Stimulated activated naive CD4-positive, alpha-beta T cell treated with Interleukin-2 at 50 U/mL for 16 hours (primary cell): Measurements from ENCODE around the gene RBBP8NL.

ENCODE experiments used
- DNase-seq: peaks from one replicate; lab custom pipeline; 2025; lab: John Stamatoyannopoulos, UW

RBBP8NL gene

DNA sequence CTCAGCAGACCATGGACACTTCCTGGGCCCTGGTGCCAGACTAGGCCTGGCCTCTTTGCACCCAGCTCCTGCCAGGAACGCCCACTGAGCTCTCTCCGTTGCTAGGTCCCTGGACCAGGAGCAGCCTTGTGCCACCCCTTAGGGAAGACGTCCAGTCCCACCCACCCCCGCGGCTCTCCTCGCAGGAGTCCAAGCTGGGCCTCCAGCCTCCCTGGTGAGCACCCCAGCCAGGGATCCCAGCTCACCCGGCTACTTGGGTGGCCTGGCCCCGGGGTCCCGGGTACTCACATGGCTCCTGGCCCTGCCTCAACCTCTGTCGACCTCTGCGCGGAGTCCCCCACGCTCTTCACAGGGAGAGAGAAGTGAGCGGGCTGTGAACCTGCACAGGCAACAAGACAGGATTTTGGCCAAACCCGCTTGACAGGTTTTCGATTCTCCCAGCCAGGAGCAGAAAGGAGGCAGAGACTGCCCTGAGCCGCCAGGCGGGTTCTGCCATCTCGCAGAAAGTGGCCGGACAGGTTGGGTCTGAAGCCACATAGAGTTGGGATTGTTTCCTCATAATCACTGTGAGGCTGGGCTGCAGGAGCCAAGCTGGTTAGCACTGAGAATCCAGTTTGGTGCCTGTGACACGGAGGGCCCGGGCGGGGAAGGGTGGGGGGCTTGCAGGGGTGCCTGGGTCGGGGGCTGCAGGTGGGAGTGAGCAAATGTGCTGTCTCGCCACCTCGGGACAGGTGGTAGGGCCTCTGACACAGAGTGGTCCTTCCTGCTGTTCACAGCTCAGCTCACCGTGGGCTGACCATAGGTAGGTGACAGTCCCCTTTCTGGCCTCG is at the start of gene RBBP8NL:
RBBP8NL (minus strand) TSS at position 368 of the 830 bp plus-strand sequence. CDS start 7,892 bp downstream, outside the sequence.
- DNase-seq: no peak

DNA sequence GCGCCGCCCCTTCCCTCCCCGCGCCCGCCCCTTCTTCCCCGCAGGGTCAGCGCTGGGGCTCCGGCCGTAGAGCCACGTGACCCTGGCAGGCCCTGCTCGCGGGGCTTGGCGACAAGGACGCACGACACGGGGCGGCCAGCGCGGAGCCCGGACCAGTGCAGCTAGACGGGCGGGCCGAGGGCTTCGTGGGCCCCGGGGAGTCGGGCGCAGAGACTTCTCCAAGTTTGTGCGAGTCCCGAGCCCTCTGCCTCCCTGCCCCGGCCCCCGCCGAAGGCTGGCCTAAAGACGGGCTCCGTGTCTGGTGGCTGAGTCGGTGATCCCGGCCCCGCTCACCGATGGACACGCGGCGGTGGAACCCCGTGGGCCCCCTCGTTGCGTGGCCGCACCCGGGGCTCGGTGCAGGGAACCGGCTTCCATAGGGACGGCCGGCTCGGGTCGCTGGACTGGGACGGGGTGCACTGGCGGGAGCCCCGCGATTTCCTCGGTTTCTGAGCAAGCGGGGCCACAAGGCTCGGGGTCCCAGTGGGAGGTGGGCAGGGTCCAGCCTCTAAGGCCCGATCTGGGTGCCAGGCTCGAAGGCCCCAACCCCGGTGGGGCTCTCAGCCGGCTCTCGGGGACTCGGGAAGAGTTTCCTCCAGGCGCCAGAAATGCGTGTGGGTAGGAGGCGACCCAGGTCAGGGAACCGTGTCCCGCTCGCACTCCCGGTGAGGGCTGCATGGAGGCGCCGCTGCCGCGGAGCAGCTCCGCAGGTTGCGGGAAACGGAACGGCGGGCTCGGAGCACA is 48.9 kb upstream of the RBBP8NL start:
- no peak for DNase-seq

DNA sequence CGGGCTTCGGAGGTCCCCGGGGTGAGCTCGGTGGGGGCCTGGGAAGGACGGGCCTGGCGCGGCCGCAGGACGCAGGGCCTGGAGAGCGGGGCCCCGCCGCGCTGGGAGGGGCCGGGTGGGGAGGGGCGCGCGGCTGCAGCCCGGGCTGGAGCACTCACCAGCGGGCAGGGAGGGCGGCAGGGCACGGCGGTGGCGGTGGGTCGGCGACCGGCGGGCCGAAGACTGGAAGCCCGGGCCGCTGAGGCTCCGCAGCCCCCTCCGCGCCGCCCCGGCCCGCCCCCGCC is 48.4 kb upstream of the RBBP8NL start, which contains the start of gene GATA5:
GATA5 (minus strand) TSS at position 224 of the 284 bp plus-strand sequence. CDS start 474 bp downstream, outside the sequence.
- DNase-seq: no peak

DNA sequence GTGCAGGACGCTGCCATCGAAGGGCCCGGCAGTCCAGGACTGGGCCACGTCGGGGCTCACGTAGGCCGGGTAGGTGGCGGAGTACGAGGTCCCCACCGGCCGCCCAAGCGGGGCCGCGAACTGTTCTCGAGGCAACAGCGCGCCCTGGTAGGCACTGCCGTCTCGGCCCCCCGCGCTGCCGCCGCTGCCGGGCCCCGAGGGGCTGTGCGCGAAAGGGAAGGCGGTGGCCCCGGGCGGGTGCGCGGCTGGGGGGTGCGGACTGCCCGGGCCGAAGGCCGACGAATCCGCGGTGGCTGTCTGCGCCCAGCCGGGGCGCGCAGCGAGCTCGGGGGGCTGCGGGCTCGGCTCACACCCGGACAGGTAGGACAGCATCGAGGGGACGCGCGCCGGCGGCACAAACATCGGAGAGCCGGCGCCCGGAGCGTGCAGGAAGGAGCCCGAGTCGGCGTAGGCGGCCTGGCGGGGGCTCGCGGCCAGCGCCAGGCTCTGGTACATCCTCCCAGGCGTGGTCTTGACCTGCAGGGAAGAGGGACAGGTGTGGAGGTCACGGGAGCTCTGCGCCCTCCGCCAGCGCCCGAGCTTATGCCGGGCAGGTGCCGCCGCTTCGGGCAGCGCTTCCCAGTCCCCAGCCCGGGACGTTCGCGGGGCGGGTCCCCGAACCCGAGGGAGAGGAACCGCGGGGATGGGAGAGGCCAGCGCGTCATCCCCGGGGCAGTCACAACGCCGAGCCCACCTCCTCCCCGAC is 47.9 kb upstream of the RBBP8NL start:
- DNase-seq: no peak

- no peak for DNase-seq
Measured at GRCh38 chr20:62474604-62475026, 47.3 kb upstream of the RBBP8NL start.

GRCh38 chr20:62473717-62474603 is 46.6 kb upstream of the RBBP8NL start:
- no peak for DNase-seq

DNA sequence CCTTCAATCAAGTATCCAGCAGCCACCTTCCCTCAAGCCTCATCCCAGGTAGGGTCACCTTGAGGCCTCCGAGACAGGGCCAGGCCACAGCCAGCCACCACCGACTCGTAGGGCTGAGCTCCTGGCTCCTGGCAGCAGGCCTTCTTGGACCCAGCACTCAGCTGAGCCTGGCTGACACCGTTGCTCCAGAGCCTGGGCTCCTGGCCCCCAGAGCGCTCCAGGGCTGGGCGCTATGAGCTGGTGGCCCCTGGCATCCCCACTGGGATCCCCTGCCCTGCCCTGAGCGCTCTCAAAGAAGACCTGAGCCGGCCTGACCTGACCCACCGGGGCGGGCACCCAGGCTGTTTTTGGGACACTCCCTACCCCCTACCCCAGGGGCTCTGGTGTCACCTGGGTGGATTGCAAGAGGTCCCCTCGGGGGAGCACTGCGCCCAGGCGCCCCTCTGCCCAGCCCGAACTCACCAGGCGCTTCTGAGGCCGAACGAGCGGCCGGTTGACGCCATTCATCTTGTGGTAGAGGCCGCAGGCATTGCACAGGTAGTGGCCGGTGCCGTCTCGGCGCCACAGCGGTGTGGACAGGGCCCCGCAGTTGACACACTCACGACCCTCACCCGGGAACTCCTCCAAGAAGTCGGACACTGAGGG is 45.7 kb upstream of the RBBP8NL start:
- DNase-seq: no peak

DNA sequence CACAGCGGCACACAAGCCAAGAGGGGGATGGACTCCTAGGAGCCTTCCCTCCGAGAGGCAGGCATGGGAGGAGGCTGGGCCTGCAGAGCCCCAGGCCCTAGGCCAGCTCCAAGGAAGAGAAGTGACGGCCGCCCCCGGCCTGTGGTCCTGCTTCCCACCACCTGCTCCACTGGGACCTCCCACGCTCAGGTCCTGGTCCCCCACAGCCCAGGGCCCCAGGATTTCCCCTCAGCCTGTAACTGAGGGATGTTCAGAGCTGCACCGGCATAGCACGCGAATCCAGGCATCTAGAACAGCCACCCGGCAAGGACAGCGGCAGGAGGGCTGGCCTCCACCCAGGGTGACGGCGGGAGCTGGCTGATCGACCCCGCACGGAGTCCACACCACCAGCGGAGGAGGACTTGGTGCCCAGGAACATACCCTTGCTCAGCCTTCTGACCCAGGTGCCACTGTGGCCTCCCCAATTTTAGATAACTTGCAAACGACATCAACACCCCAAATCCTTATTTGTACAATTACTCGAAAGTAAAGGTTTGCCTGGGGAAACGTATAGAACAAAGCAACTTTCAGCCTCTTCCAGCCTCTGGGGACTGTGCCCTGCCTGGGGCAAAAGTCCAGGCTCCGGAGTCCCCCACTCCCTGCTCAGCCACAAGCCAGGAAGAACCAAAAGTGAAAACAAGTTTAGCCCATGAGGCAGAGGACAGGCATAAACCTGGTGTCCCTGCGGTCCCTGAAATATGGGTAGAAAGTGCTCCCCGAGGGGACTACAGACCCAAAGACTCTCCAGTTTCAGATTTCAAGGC is 45.0 kb upstream of the RBBP8NL start:
- no peak for DNase-seq

- DNase-seq: no peak
Measured at GRCh38 chr20:62470459-62470858, 43.1 kb upstream of the RBBP8NL start.

- no peak for DNase-seq
Measured at GRCh38 chr20:62470001-62470400, 42.7 kb upstream of the RBBP8NL start.

GRCh38 chr20:62469352-62469751 is 42.0 kb upstream of the RBBP8NL start:
- no peak for DNase-seq

GRCh38 chr20:62466806-62467537 is 39.6 kb upstream of the RBBP8NL start:
- no peak for DNase-seq

- DNase-seq: no peak
Measured at GRCh38 chr20:62466072-62466760, 38.9 kb upstream of the RBBP8NL start.

DNA sequence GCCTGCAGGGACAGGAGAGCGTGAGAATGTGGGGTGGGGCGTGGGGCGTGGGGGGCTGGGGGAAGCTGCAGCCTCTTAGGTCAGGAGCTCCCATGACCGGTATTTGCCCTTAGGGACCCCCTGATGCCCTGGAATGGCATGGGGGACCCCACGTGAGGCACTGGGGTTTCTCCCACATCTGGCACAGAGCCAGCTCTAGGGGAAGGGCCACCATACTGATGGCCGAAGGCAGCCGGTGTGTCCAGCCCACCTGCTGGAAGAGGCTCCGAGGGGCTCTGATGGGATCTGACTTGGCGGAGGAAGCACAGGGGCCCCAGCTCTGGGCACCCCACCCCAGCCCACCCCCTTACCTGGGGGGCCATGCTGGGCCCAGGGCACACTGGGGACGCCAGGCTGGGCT is 37.7 kb upstream of the RBBP8NL start:
- no peak for DNase-seq

DNA sequence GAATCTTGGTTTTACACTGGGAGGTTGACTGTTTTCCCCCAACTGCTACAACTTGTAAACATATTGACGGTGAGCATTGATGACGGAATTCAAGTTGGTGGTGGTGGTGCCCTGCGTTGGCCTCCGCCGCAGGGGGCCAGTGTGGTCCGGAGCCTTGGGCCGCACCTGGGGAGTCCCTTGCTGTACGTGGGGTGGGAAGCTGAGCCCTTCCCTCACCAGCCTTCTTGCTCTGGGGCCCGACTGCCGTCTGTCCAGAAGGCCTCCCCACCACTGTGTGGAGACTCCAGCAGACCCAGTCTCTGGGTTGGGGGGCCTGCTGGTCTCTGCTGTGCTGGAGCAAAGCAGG is 37.1 kb upstream of the RBBP8NL start:
- DNase-seq: no peak

DNA sequence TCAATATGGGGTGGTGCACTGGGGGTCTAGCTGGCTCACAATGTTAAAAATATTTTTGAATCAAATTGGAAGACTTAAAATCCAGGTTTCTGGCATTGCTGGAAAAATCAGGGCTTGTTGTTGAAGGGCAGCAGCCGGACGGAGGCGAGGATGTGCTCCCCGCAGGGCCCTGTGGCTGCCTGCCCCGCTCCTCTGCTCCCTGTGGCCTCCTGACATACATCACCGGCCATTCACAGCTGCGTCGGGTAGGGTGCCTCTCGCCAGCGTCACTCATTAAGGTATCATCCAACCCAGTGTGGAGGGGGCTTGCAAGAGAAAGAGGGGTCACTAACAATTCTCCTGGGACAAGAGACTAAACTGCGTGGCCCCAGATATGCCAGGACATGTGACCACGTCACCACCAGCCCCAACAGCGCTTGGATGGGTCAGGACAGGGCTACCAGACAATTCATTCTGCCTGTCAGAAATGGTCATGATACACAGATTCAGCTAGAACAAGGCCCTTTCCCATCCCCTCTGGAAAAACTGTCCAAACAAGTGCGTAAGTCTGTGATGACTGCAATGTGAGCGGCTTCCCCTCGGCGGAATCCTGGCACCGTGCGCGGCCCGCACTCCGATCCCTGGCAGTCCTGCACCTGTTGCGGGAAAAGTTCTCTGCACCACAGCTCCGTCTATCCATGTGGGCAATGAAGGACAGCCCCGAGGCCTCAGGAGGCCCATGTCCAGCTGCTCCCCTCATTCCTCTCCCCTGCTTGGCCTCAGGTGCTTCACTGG is 36.5 kb upstream of the RBBP8NL start:
- no peak for DNase-seq

DNA sequence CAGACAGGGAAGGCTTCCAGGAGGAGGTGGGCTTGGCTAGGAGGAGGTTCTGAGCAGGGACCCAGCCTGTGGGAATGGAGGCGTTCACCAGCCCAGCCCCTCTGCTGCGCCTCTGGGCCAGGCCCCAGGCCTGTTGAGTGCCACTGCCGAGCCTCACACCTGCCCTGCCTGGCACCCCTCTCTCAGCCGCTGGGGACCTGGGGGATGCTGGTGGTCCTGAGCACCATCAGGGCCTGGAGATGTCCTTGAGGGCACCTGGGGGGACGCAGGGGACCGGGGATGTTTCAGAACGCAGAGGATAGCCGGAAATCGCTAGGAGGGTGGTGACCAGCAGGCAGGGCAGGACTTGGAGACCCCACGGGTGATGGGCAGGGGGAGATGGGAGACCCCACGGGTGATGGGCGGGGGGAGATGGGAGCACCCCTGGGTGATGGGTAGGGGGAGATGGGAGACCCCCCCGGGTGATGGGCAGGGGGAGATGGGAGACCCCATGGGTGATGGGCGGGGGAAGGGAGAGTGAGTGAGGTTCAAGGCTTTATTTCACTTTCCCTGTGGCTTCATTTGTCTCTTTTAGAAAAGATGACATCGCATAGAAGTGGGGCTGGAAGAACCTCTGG is 35.7 kb upstream of the RBBP8NL start:
- no peak for DNase-seq

GRCh38 chr20:62461834-62462233 is 34.5 kb upstream of the RBBP8NL start:
- DNase-seq: no peak
